C4-2B (cell line): ENCODE data around the gene GON4L.
"Not testable (repeated sequence)": the region's sequence is repeated elsewhere in the genome, so short reads cannot be mapped to it uniquely, and the experiment has no call there.

ENCODE experiments used
- H3K27ac ChIP-seq: fragments of 450-650 bp; 2 replicates; pipeline ENCODE4 v1.5.1; 2017
- CTCF ChIP-seq: fragments of 450-650 bp; conservative IDR thresholded peaks from 2 replicates; pipeline ENCODE4 v1.5.1; 2017; ENCODE audit warnings: mild to moderate bottlenecking
- ZFX ChIP-seq: fragments of 450-650 bp; IDR thresholded peaks from 2 replicates; pipeline ENCODE4 v1.6.1; 2017

The GON4L gene

GRCh38 chr1:155769257-155769656, 87.8 kb downstream of the GON4L start:
- H3K27ac ChIP-seq: no peak overlapping the region
- no peak for TF ChIP-seq ZFX
- TF ChIP-seq CTCF: no peak

GRCh38 chr1:155767399-155767989, 89.5 kb downstream of the GON4L start:
- H3K27ac ChIP-seq: not testable (repeated sequence)

- not testable (repeated sequence) for H3K27ac ChIP-seq
Measured at GRCh38 chr1:155763989-155764388, 93.0 kb downstream of the GON4L start.

GRCh38 chr1:155763090-155763815, 93.8 kb downstream of the GON4L start:
- H3K27ac ChIP-seq: not testable (repeated sequence)

- H3K27ac ChIP-seq: no peak overlapping the region
- no peak for TF ChIP-seq ZFX
- TF ChIP-seq CTCF: no peak
Measured at GRCh38 chr1:155761736-155762405, 95.1 kb downstream of the GON4L start.

- H3K27ac ChIP-seq: no peak overlapping the region
- no peak for TF ChIP-seq ZFX
- TF ChIP-seq CTCF: no peak
Measured at GRCh38 chr1:155760751-155761475, 96.1 kb downstream of the GON4L start.

- TF ChIP-seq ZFX: no peak
- TF ChIP-seq CTCF: no peak
- no peak overlapping the region for H3K27ac ChIP-seq
Measured at GRCh38 chr1:155759966-155760630, 96.9 kb downstream of the GON4L start.

- not testable (repeated sequence) for H3K27ac ChIP-seq
Measured at GRCh38 chr1:155759017-155759416, 98.0 kb downstream of the GON4L start.

- not testable (repeated sequence) for H3K27ac ChIP-seq
Measured at GRCh38 chr1:155748141-155748540, 108.9 kb downstream of the GON4L start.

- H3K27ac ChIP-seq: not testable (repeated sequence)
Measured at GRCh38 chr1:155747586-155747985, 109.4 kb downstream of the GON4L start.

GRCh38 chr1:155745284-155746228, 111.5 kb downstream of the GON4L start:
- peak overlapping the region; percentile 80 for H3K27ac ChIP-seq
